Smooth muscle cell (in vitro differentiated cells): ENCODE data around the gene ZC2HC1B. TPM values are rescaled to one million over a fixed set of nuclear protein-coding genes. Genes with fewer than 3 reads are reported as not detected.
"Not testable (repeated sequence)": the region's sequence is repeated elsewhere in the genome, so short reads cannot be mapped to it uniquely, and the experiment has no call there.

Experiments
- DNase-seq: peaks from one replicate; lab custom pipeline; 2025; ENCODE audit not compliant: unreplicated experiment; lab: John Stamatoyannopoulos, UW
- H2AFZ ChIP-seq: fragments of 200-600 bp; sonication (generic); 2 replicates; pipeline ENCODE4 v1.6.0; 2016; ENCODE audit warnings: antibody characterized with exemption, low read depth, mild to moderate bottlenecking
- H3F3A ChIP-seq: fragments of 200-600 bp; sonication (generic); 2 replicates; pipeline ENCODE4 v1.6.0; 2017; ENCODE audit warnings: antibody characterized with exemption, low read depth
- H3K27ac ChIP-seq: fragments of 200-600 bp; sonication (generic); 2 replicates; pipeline ENCODE4 v1.5.1; 2016; ENCODE audit warnings: low read depth, mild to moderate bottlenecking
- H3K27me3 ChIP-seq: fragments of 200-600 bp; sonication (generic); 2 replicates; pipeline ENCODE4 v1.6.1; 2016; ENCODE audit warnings: low read depth, mild to moderate bottlenecking
- H3K36me3 ChIP-seq: fragments of 200-600 bp; sonication (generic); 2 replicates; pipeline ENCODE4 v1.5.1; 2016; ENCODE audit warnings: low read depth
- H3K4me1 ChIP-seq: fragments of 200-600 bp; sonication (generic); 2 replicates; pipeline ENCODE4 v1.5.1; 2016; ENCODE audit warnings: low read depth
- H3K4me2 ChIP-seq: fragments of 200-600 bp; sonication (generic); 2 replicates; pipeline ENCODE4 v1.6.0; 2016; ENCODE audit warnings: mild to moderate bottlenecking
- H3K4me3 ChIP-seq: fragments of 200-600 bp; sonication (generic); 2 replicates; pipeline ENCODE4 v1.5.1; 2016; ENCODE audit warnings: mild to moderate bottlenecking
- H3K79me2 ChIP-seq: fragments of 200-600 bp; sonication (generic); 2 replicates; pipeline ENCODE4 v1.6.0; 2016; ENCODE audit warnings: low read depth, mild to moderate bottlenecking
- H3K9ac ChIP-seq: fragments of 200-600 bp; sonication (generic); 2 replicates; pipeline ENCODE4 v1.6.0; 2016; ENCODE audit warnings: low read depth
- H3K9me3 ChIP-seq: fragments of 200-600 bp; sonication (generic); replicated peaks from 2 replicates; pipeline ENCODE4 v1.5.1; 2016; ENCODE audit warnings: low read depth
- H4K20me1 ChIP-seq: fragments of 200-600 bp; sonication (generic); 2 replicates; pipeline ENCODE4 v1.6.0; 2016; ENCODE audit warnings: low read depth
- WGBS: methylation state at CpG from one replicate; pipeline ENCODE4 v1.1.7; 2016; ENCODE audit warnings: low lambda C conversion rate; 5-methylcytosine and 5-hydroxymethylcytosine counted together
- polyA plus RNA-seq: library from polyadenylated mRNA; unstranded; fragments of >200 nt; fragmentation: Nextera tagmentation; extraction: Ambion mirVana; gene quantifications from 2 replicates; pipeline ENCODE4 v1.2.1, GENCODE V29; 2016
- total RNA-seq: library from RNA; depleted of rRNA; stranded (reverse); fragments of >200 nt; gene quantifications from 2 replicates; pipeline ENCODE4 v1.2.3, GENCODE V29; 2014
- TF ChIP-seq, protein P1 (sequence below): fragments of 200-600 bp; sonication (generic); IDR thresholded peaks from 2 replicates; pipeline ENCODE4 v1.5.1; 2017; ENCODE audit warnings: borderline replicate concordance, mild to moderate bottlenecking, antibody characterized with exemption; ENCODE audit not compliant: insufficient read depth, poor library complexity, severe bottlenecking

Gene ZC2HC1B
- total and polyA plus RNA-seq, 2 experiments from 2014 or later = not detected

DNA sequence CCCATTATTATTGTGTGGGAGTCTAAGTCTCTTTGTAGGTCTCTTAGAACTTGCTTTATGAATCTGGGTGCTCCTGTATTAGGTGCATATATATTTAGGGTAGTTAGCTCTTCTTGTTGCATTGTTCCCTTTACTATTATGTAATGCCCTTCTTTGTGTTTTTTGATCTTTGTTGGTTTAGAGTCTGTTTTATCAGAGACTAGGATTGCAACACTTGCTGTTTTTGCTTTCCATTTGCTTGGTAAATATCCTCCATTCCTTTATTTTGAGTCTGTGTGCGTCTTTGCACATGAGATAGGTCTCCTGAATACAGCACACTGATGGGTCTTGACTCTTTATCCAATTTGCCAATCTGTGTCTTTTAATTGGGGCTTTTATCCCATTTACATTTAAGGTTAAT lies 9.2 kb upstream of the ZC2HC1B start:
- H3K4me3 ChIP-seq, H4K20me1 ChIP-seq, H3K27ac ChIP-seq, H3K4me2 ChIP-seq, DNase-seq, H3K4me1 ChIP-seq, H3K27me3 ChIP-seq, H2AFZ ChIP-seq, H3F3A ChIP-seq, H3K9ac ChIP-seq: not testable (repeated sequence)
- 95% methylated on average over 1 of the region's 1 CpG for WGBS
- Histone ChIP-seq H3K36me3 (peaks cover 82% of the 10 kb centered on the region), H3K9me3 (peaks cover 17% of the 10 kb centered on the region), H3K79me2 (peaks cover 49% of the 10 kb centered on the region)

DNA sequence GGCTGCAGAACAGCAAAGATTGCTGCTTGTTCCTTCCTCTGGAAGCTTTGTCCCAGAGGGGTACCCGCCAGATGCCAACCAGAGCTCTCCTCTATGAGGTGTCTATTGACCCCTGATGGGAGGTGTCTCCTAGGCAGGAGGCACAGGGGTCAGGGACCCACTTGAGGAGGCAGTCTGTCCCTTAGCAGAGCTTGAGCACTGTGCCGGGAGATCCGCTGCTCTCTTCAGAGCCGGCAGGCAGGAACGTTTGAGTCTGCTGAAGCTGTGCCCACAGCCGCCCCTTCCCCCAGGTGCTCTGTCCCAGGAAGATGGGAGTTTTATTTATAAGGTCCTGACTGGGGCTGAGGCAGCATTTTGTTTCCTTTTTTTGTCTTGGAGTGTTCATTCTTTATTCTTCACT lies 7.5 kb upstream of the ZC2HC1B start:
- not testable (repeated sequence) for H2AFZ ChIP-seq, H4K20me1 ChIP-seq, H3K27me3 ChIP-seq, H3K4me2 ChIP-seq, DNase-seq, H3F3A ChIP-seq, H3K9ac ChIP-seq, H3K27ac ChIP-seq, H3K4me1 ChIP-seq, H3K4me3 ChIP-seq
- Histone ChIP-seq H3K79me2 (peaks cover 34% of the 10 kb centered on the region), H3K9me3 (peaks cover 17% of the 10 kb centered on the region), H3K36me3 (peaks cover 82% of the 10 kb centered on the region)
- over 99% methylated on average over 6 of the region's 6 CpGs for WGBS

DNA sequence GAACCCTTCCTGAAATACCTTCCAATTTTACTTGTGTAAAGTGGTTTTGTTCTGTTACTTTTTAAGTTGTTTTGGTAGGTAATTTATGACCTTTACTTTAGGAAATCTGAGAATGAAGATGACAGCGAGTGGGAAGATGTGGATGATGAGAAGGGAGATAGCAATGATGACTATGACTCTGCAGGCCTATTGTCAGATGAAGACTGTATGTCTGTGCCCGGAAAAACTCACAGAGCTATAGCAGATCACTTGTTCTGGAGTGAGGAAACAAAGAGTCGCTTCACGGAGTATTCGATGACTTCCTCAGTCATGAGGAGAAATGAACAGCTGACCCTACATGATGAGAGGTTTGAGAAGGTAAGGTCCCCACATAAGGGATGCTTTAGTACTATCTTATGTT lies 6.6 kb upstream of the ZC2HC1B start:
- Histone ChIP-seq H3K79me2 (peaks cover 25% of the 10 kb centered on the region), H3K4me1 (no peaks in the 10 kb centered on the region), H3K4me3 (no peak overlapping the region), H3K27ac (no peak overlapping the region), H3K36me3 (peaks cover 81% of the 10 kb centered on the region), H4K20me1 (no peaks in the 10 kb centered on the region), H3F3A (no peaks in the 10 kb centered on the region), H3K9me3 (peaks cover 8% of the 10 kb centered on the region), H3K27me3 (no peaks in the 10 kb centered on the region), H3K9ac (no peak overlapping the region), H2AFZ (no peak overlapping the region), H3K4me2 (no peak overlapping the region)
- WGBS = 98% methylated on average over 5 of the region's 5 CpGs
- DNase-seq = no peak
- TF ChIP-seq, protein P1, sequence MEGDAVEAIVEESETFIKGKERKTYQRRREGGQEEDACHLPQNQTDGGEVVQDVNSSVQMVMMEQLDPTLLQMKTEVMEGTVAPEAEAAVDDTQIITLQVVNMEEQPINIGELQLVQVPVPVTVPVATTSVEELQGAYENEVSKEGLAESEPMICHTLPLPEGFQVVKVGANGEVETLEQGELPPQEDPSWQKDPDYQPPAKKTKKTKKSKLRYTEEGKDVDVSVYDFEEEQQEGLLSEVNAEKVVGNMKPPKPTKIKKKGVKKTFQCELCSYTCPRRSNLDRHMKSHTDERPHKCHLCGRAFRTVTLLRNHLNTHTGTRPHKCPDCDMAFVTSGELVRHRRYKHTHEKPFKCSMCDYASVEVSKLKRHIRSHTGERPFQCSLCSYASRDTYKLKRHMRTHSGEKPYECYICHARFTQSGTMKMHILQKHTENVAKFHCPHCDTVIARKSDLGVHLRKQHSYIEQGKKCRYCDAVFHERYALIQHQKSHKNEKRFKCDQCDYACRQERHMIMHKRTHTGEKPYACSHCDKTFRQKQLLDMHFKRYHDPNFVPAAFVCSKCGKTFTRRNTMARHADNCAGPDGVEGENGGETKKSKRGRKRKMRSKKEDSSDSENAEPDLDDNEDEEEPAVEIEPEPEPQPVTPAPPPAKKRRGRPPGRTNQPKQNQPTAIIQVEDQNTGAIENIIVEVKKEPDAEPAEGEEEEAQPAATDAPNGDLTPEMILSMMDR = no peak

DNA sequence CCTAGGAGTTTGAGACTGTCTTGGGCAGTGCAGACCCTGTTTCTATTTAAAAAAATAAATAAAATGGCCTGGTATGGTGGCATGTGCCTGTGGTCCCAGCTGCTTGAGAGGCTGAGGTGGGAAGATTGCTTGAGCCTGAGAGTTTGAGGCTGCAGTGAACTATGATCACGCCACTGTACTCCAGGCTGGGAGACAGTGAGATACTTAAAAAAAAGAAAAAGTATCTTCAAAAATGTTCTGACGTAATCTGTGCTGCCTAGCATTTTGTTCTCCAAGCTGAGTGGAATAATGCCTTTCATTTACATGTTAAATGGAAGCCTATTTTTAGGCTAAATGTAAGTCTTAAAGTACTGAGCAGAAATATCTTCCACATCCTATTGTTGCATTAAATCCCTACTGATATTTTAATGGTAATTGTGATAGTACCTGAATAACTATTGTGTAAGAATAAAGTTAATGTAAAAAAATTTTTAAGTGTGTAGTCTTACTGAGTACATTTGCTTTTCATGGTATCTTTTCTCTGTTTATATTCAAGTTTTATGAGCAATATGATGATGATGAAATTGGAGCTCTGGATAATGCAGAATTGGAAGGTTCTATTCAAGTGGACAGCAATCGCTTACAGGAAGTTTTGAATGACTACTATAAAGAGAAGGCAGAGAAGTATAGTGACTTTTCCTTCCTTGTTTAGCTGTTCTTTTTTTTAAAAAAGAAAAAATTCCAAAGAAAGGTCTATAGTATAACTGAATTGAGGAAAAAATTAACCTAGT lies 4.2 kb upstream of the ZC2HC1B start:
- Histone ChIP-seq H3F3A (no peaks in the 10 kb centered on the region), H4K20me1 (no peaks in the 10 kb centered on the region), H3K4me1 (no peaks in the 10 kb centered on the region), H2AFZ (no peak overlapping the region), H3K27me3 (no peaks in the 10 kb centered on the region), H3K79me2 (peaks cover 3% of the 10 kb centered on the region), H3K9ac (no peak overlapping the region), H3K4me3 (no peak overlapping the region), H3K27ac (no peak overlapping the region), H3K36me3 (peaks cover 81% of the 10 kb centered on the region), H3K4me2 (no peak overlapping the region), H3K9me3 (no peaks in the 10 kb centered on the region)
- TF ChIP-seq, protein P1 = no peak
- no peak for DNase-seq
- 82% methylated on average over 3 of the region's 3 CpGs for WGBS
